Keratinocyte (primary cell): Measurements from ENCODE around the gene HELQ. TPM values are rescaled to one million over a fixed set of nuclear protein-coding genes. Genes with fewer than 3 reads are reported as not detected.

Experiments used
- DNase-seq: peaks from one replicate; pipeline ENCODE4 v3.0.0-alpha.2; 2011; ENCODE audit warnings: low read depth, missing footprints, low spot score
- FAIRE-seq: peaks from 2 replicates; lab custom pipeline; 2011; peaks lifted over from hg19 to GRCh38; lab: Jason Lieb, UNC
- H2AFZ ChIP-seq: 2 replicates; pipeline ENCODE4 v1.6.0; 2012; ENCODE audit warnings: low read length, control low read depth, inconsistent platforms; ENCODE audit not compliant: control insufficient read depth
- H3K27ac ChIP-seq: 2 replicates; pipeline ENCODE4 v1.5.1; 2011; ENCODE audit warnings: low read length; ENCODE audit not compliant: control insufficient read depth, insufficient read depth
- H3K27me3 ChIP-seq: 3 replicates; pipeline ENCODE4 v1.6.0; 2011; ENCODE audit warnings: low read length; ENCODE audit not compliant: control insufficient read depth, insufficient read depth; ENCODE audit errors: extremely low read depth
- H3K36me3 ChIP-seq, 2 experiments: 2 replicates in 1 of 2; 3 replicates in 1 of 2; pipeline ENCODE4 v1.5.1; 2011; ENCODE audit warnings: low read length in 2 of 2, mild to moderate bottlenecking in 1 of 2; ENCODE audit not compliant: control insufficient read depth in 2 of 2, insufficient read depth in 2 of 2; ENCODE audit errors: extremely low read depth in 1 of 2
- H3K4me1 ChIP-seq: 3 replicates; pipeline ENCODE4 v1.5.1; 2011; ENCODE audit warnings: low read length; ENCODE audit not compliant: control insufficient read depth, insufficient read depth; ENCODE audit errors: extremely low read depth
- H3K4me2 ChIP-seq: 3 replicates; pipeline ENCODE4 v1.6.0; 2011; ENCODE audit warnings: low read depth, low read length; ENCODE audit not compliant: control insufficient read depth, insufficient read depth; ENCODE audit errors: extremely low read depth
- H3K4me3 ChIP-seq, 3 experiments: fragments of 200-600 bp in 1 of 3; sonication (generic) in 1 of 3; 2 replicates in 2 of 3; 3 replicates in 1 of 3; pipeline ENCODE4 v1.5.1; 2011 to 2016; ENCODE audit warnings: low read length in 3 of 3, mild to moderate bottlenecking in 3 of 3, control low read depth in 2 of 3, inconsistent platforms in 1 of 3, low read depth in 1 of 3, mixed read lengths in 1 of 3, mixed run types in 1 of 3, moderate library complexity in 1 of 3; ENCODE audit not compliant: control insufficient read depth in 2 of 3, insufficient read depth in 2 of 3; ENCODE audit errors: extremely low read depth in 1 of 3
- H3K79me2 ChIP-seq: 2 replicates; pipeline ENCODE4 v1.6.0; 2012; ENCODE audit warnings: low read length; ENCODE audit not compliant: control insufficient read depth, insufficient read depth
- H3K9ac ChIP-seq: 3 replicates; pipeline ENCODE4 v1.6.0; 2011; ENCODE audit warnings: low read length; ENCODE audit not compliant: control insufficient read depth, insufficient read depth; ENCODE audit errors: extremely low read depth
- H3K9me1 ChIP-seq: 3 replicates; pipeline ENCODE4 v1.6.0; 2011; ENCODE audit warnings: low read length; ENCODE audit not compliant: control insufficient read depth, insufficient read depth; ENCODE audit errors: extremely low read depth
- H3K9me3 ChIP-seq: 2 replicates; pipeline ENCODE4 v1.5.1; 2012; ENCODE audit warnings: low read depth, low read length; ENCODE audit not compliant: control insufficient read depth
- H4K20me1 ChIP-seq: 3 replicates; pipeline ENCODE4 v1.6.0; 2011; ENCODE audit warnings: low read length; ENCODE audit not compliant: control insufficient read depth, insufficient read depth; ENCODE audit errors: extremely low read depth
- CTCF ChIP-seq, 3 experiments: IDR thresholded peaks in 1 of 3; conservative IDR thresholded peaks in 1 of 3; optimal IDR thresholded peaks in 1 of 3; 2 replicates in 2 of 3; 3 replicates in 1 of 3; pipeline versions ENCODE3 to v1.5.1; 2011; ENCODE audit warnings: low read length in 3 of 3, mild to moderate bottlenecking in 3 of 3, moderate library complexity in 2 of 3, control low read depth in 1 of 3, inconsistent platforms in 1 of 3; ENCODE audit not compliant: insufficient read depth in 2 of 3; ENCODE audit errors: extremely low read depth in 1 of 3
- EZH2 ChIP-seq: IDR thresholded peaks from one replicate; pipeline ENCODE4 v1.6.1; 2012; ENCODE audit warnings: inconsistent platforms, mild to moderate bottlenecking, low read length, moderate library complexity
- dilution Hi-C: fragments of 300-500 bp; cut with MboI; formaldehyde crosslinking; loops from one replicate; pipeline ENCODE4 v1.7.0; 2020; ENCODE audit warnings: low sequenced_read_pairs; ENCODE audit not compliant: extremely low pct_ligation_motif_present
- polyA plus RNA-seq, 5 experiments: library from polyadenylated mRNA; depleted of rRNA in 3 of 5; stranded (reverse) in 3 of 5; stranded (forward) in 1 of 5; unstranded in 1 of 5; fragments of >200 nt; gene quantifications; 1 replicate in 1 of 5; 2 replicates in 3 of 5; 3 replicates in 1 of 5; pipeline versions ENCODE4 v1.2.1 to v1.2.3, GENCODE V29; 2011 to 2012; ENCODE audit warnings: missing spikeins in 2 of 5, low read depth in 1 of 5, low replicate concordance in 1 of 5

Gene HELQ
- polyA plus RNA-seq, 1 donor (not counting 4 experiments of a cell fraction or from before 2014, with no cell fraction given) = 10.5 TPM

- no peak overlapping the region for H3K27ac ChIP-seq
- H3K36me3 ChIP-seq = no peaks in the 10 kb centered on the region
- no peaks in the 10 kb centered on the region for H3K9me3 ChIP-seq
- no peak for FAIRE-seq
- H3K9ac ChIP-seq = no peak overlapping the region
- no peaks in the 10 kb centered on the region for H3K9me1 ChIP-seq
- no peak overlapping the region for H3K4me2 ChIP-seq
- no peak for DNase-seq
- no peaks in the 10 kb centered on the region for H3K4me1 ChIP-seq
- no peak overlapping the region for H3K4me3 ChIP-seq
- H4K20me1 ChIP-seq = no peaks in the 10 kb centered on the region
- no peaks in the 10 kb centered on the region for H3K79me2 ChIP-seq
- dilution Hi-C loops = no loop called here
- H3K27me3 ChIP-seq = no peaks in the 10 kb centered on the region
- H2AFZ ChIP-seq = no peak overlapping the region
- no peak for TF ChIP-seq EZH2
- TF ChIP-seq CTCF (optimal IDR thresholded peaks at IDR 0.05 in 1 of 3, IDR thresholded peaks at IDR 0.05 in 1 of 3, conservative IDR thresholded peaks at IDR 0.05 in 1 of 3; ENCODE audit: extremely low read depth in 1 of 3, insufficient read depth in 2 of 3, low read length in 3 of 3) = no peak
Observed at GRCh38 chr4:83371936-83372335, 83.7 kb downstream of the HELQ start.

- no peak for DNase-seq
- no peaks in the 10 kb centered on the region for H3K79me2 ChIP-seq
- H3K9ac ChIP-seq = no peak overlapping the region
- no peak overlapping the region for H3K4me2 ChIP-seq
- no peak overlapping the region for H2AFZ ChIP-seq
- TF ChIP-seq CTCF (optimal IDR thresholded peaks at IDR 0.05 in 1 of 3, IDR thresholded peaks at IDR 0.05 in 1 of 3, conservative IDR thresholded peaks at IDR 0.05 in 1 of 3; ENCODE audit: extremely low read depth in 1 of 3, insufficient read depth in 2 of 3, low read length in 3 of 3) (no peak), EZH2 (no peak)
- no peaks in the 10 kb centered on the region for H3K4me1 ChIP-seq
- dilution Hi-C loops = no loop called here
- no peak overlapping the region for H3K27ac ChIP-seq
- H3K4me3 ChIP-seq = no peak overlapping the region
- no peaks in the 10 kb centered on the region for H4K20me1 ChIP-seq
- H3K36me3 ChIP-seq = no peaks in the 10 kb centered on the region
- no peaks in the 10 kb centered on the region for H3K9me1 ChIP-seq
- no peaks in the 10 kb centered on the region for H3K27me3 ChIP-seq
- no peak for FAIRE-seq
- H3K9me3 ChIP-seq = no peaks in the 10 kb centered on the region
Observed at GRCh38 chr4:83371235-83371634, 84.4 kb downstream of the HELQ start.
